OCI-LY7 (cell line): ENCODE data around the gene MFRP.

Source experiments
- CTCF ChIP-seq: fragments of 200-600 bp; sonication (generic); conservative IDR thresholded peaks from 2 replicates; pipeline ENCODE4 v1.5.1; 2014; ENCODE audit warnings: mild to moderate bottlenecking, antibody characterized with exemption, low read length, moderate library complexity, mixed read lengths
- EZH2phosphoT487 ChIP-seq: fragments of 200-600 bp; sonication (generic); IDR thresholded peaks from 2 replicates; pipeline ENCODE4 v1.6.1; 2018; ENCODE audit warnings: low read depth, borderline replicate concordance, mild to moderate bottlenecking, mixed run types, antibody characterized with exemption, low read length, moderate library complexity, mixed read lengths

GRCh38 chr11:119314726-119315125, 31.8 kb downstream of the MFRP start:
- no peak for TF ChIP-seq CTCF
- no peak for TF ChIP-seq EZH2phosphoT487
